ENCODE data around the gene RPS18. TPM values are rescaled to one million over a fixed set of nuclear protein-coding genes. Genes with fewer than 3 reads are reported as not detected.

RPS18 gene
- total RNA-seq, 1 experiment from 2014 or later = 7,996 TPM

DNA sequence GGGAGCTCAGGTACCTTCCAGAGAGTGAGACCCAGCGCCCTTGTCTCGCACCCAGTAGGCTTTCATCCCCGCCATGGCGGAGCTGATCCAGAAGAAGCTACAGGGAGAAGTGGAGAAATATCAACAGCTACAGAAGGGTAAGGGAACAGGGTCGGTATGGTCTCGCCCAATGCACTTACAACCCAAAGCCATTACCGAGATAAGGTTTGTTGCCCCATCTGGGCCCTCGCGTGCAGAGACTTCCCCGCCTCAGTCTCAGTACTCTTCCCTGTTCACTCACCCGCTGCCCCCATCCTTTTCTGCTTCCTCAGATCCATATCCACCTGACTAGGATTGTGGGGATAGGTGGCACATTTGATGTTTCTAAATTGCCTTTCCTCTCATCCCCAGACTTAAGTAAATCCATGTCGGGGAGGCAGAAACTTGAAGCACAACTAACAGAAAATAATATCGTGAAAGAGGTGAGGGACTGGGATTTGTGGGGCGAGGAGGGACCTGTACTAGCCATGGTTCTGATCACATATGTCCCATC, 18.0 kb downstream of the RPS18 start:
- peaks cover 25% of the 10 kb centered on the region; the same call in 1 of the 2 replicates for H3K36me3 ChIP-seq (ENCODE audit: insufficient read depth, low read length)
- H2AFZ ChIP-seq (ENCODE audit: low read length) = no peak overlapping the region; the same call in 1 of the 2 replicates
- peak overlapping the region; percentile 13; the same call in 1 of the 2 replicates for H3K27ac ChIP-seq (ENCODE audit: low read length)
- H3K4me2 ChIP-seq (ENCODE audit: low read depth, low read length, poor library complexity, severe bottlenecking) = peak overlapping the region; percentile 68
- H3K9ac ChIP-seq (ENCODE audit: low read length) = peak overlapping the region; percentile 88
- H3K79me2 ChIP-seq (ENCODE audit: low read length) = peaks cover 46% of the 10 kb centered on the region
- H3K9me3 ChIP-seq (ENCODE audit: low read length) = no peaks in the 10 kb centered on the region
- no peaks in the 10 kb centered on the region for H3K9me2 ChIP-seq (replicated peaks; ENCODE audit: insufficient read depth, low read length)
- no peaks in the 10 kb centered on the region for H3K27me3 ChIP-seq (ENCODE audit: low read length)
- H4K20me1 ChIP-seq (ENCODE audit: insufficient read depth, low read depth, low read length) = no peaks in the 10 kb centered on the region
- peaks cover 23% of the 10 kb centered on the region for H3K4me1 ChIP-seq (ENCODE audit: low read length)
- peak overlapping the region; percentile 88 for H3K4me3 ChIP-seq (ENCODE audit: low read length)
- no peak for DNase-seq

DNA sequence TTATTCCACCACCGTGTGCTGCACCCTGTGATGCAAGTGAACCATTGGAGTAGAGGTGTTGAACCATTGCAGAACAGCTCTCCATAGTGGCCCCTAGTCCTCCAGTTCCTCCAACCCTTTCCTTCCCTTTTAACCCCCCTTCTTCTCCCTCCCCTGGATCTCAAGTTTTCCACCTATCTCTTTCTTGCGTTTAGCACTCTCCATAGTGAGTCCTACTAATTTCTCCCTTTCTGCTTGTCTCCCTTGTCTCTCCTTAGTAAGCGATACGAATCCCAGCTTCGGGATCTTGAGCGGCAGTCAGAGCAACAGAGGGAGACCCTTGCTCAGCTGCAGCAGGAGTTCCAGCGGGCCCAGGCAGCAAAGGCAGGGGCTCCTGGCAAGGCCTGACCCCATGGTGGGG, 18.6 kb downstream of the RPS18 start:
- Histone ChIP-seq H3K4me2 (ENCODE audit: low read depth, low read length, poor library complexity, severe bottlenecking) (peak overlapping the region; percentile 68), H3K4me3 (ENCODE audit: low read length) (peak overlapping the region; percentile 88), H3K4me1 (ENCODE audit: low read length) (peaks cover 23% of the 10 kb centered on the region), H3K9me3 (ENCODE audit: low read length) (no peaks in the 10 kb centered on the region), H3K79me2 (ENCODE audit: low read length) (peaks cover 46% of the 10 kb centered on the region), H3K36me3 (ENCODE audit: insufficient read depth, low read length) (peaks cover 25% of the 10 kb centered on the region; the same call in 1 of the 2 replicates), H3K9ac (ENCODE audit: low read length) (peak overlapping the region; percentile 88), H4K20me1 (ENCODE audit: insufficient read depth, low read depth, low read length) (no peaks in the 10 kb centered on the region), H3K27me3 (ENCODE audit: low read length) (no peaks in the 10 kb centered on the region), H2AFZ (ENCODE audit: low read length) (no peak overlapping the region), H3K27ac (ENCODE audit: low read length) (no peak overlapping the region), H3K9me2 (replicated peaks; ENCODE audit: insufficient read depth, low read length) (no peaks in the 10 kb centered on the region)
- DNase-seq = no peak

DNA sequence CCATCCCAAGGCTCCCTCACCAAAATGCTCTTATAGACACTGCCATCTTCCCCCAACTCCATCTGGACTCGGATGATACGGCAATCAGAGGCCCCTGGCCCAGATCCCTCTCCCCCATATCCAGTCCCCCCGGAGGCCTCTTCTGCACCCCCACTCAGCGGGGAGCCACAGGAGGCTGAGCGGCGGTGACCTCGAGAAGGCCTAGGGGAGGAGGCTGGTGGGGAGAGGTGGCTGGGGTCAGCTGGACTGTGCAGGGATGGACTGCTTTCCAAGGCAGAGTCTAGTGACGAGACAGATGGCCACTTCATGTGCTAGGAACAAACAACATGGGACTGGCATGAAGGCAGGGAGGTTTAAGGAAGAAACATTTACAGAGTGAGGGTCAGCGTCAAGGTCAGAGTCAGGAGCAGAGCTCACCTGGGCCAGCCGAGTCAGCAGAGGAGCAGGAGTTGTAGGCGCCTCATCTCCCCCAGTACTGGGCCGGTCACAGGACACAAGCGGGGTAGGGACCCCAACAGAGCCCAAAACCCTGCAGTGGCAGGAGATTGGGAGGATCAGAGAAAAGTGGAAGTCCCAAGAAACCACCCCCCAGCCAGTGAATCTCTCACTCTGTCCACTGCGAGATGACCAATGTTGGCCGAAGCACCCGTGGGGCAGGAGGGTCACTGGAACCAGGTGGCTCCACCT, 21.3 kb downstream of the RPS18 start:
- H3K9ac ChIP-seq (ENCODE audit: low read length) = no peak overlapping the region
- DNase-seq = no peak

DNA sequence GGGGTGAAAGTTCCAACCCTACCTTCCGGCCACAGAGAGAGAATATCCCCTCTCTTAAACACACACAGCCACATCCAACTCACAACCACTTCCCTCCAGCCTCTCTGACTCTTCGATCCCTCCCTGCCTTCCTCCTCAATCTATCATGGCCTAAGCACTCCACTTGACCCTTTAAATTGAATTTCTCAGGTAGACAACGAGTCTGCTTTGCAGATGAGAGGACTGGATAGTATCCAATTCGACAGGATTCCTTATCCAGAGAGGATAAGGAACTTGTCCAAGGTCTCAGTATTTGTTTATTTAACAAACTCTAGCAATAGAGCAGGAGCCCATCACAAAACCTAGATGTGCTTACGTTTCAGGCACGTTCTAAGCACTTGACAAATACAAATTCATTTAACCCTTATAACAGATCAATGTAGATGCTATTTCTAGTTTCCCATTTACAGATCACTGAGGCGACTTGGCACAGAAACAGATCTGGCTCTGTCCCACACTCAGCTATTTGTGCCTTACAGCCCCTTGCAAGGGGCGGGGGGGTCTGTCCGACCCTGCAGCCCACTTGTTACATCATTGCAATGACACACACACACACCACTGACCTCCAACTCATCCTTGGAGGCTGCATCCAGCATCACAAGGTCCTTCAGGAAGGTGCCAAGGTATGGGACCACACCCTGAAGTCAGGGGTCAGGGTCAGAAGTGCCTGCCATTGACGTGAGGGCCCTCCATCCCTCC, 22.4 kb downstream of the RPS18 start:
- no peak overlapping the region for H3K27ac ChIP-seq (ENCODE audit: low read length)
- no peak overlapping the region for H3K4me2 ChIP-seq (ENCODE audit: low read depth, low read length, poor library complexity, severe bottlenecking)
- H3K9ac ChIP-seq (ENCODE audit: low read length) = no peak overlapping the region
- no peak overlapping the region for H3K4me3 ChIP-seq (ENCODE audit: low read length)
- H3K9me2 ChIP-seq (replicated peaks; ENCODE audit: insufficient read depth, low read length) = no peaks in the 10 kb centered on the region
- H4K20me1 ChIP-seq (ENCODE audit: insufficient read depth, low read depth, low read length) = no peaks in the 10 kb centered on the region
- peaks cover 36% of the 10 kb centered on the region for H3K79me2 ChIP-seq (ENCODE audit: low read length)
- no peak overlapping the region for H2AFZ ChIP-seq (ENCODE audit: low read length)
- H3K9me3 ChIP-seq (ENCODE audit: low read length) = no peaks in the 10 kb centered on the region
- DNase-seq = no peak
- H3K36me3 ChIP-seq (ENCODE audit: insufficient read depth, low read length) = peaks cover 10% of the 10 kb centered on the region; the same call in 1 of the 2 replicates
- H3K27me3 ChIP-seq (ENCODE audit: low read length) = no peaks in the 10 kb centered on the region
- peaks cover 26% of the 10 kb centered on the region for H3K4me1 ChIP-seq (ENCODE audit: low read length)

More for the DNA sequence above, 21.3 kb downstream of the RPS18 start:
- Histone ChIP-seq H3K9me2 (replicated peaks; ENCODE audit: insufficient read depth, low read length) (no peaks in the 10 kb centered on the region), H3K4me3 (ENCODE audit: low read length) (no peak overlapping the region), H3K36me3 (ENCODE audit: insufficient read depth, low read length) (peaks cover 10% of the 10 kb centered on the region; the same call in 1 of the 2 replicates), H2AFZ (ENCODE audit: low read length) (no peak overlapping the region), H3K4me2 (ENCODE audit: low read depth, low read length, poor library complexity, severe bottlenecking) (no peak overlapping the region), H3K79me2 (ENCODE audit: low read length) (peaks cover 44% of the 10 kb centered on the region), H3K4me1 (ENCODE audit: low read length) (peaks cover 27% of the 10 kb centered on the region), H3K27me3 (ENCODE audit: low read length) (no peaks in the 10 kb centered on the region), H3K9me3 (ENCODE audit: low read length) (no peaks in the 10 kb centered on the region), H3K27ac (ENCODE audit: low read length) (no peak overlapping the region), H4K20me1 (ENCODE audit: insufficient read depth, low read depth, low read length) (no peaks in the 10 kb centered on the region)

DNA sequence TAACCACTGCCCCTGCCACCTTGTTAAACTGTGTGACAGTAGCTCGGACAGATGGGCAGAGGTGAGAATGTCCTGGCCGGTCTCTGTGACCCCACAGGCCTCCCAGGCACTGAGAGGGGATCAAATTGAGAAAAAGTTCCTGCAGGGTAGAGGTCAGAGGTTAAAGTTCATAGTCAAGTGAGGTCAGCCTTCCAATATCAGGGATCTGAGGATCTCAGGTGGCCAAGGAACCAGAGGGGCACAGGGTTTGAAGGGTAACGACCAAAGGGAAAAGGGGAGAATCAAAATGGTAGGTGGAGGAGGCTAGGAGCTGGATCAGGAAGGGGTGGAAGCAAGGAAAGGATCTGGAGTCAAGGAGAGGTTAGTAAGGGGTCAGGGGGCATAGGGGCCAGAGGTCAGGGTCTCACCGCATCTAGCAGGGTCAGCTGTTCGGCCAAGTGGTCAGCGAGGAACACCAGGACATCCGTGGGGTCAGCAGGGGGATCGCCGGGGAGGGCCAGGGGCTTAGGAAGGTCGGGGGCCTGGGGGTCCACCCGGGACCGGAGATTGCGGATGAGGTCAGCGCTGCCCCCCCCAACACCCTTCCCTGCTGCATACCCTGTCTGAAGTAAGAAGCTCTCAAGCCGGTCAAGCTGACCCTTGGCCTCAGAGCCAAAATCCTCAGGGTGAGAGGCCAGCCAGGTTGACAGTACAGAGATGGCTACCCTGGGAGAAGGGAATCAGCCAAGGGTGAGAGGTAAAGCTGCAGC, 23.9 kb downstream of the RPS18 start:
- Histone ChIP-seq H3K9ac (ENCODE audit: low read length) (no peak overlapping the region), H3K27ac (ENCODE audit: low read length) (no peak overlapping the region), H3K4me1 (ENCODE audit: low read length) (peaks cover 27% of the 10 kb centered on the region), H4K20me1 (ENCODE audit: insufficient read depth, low read depth, low read length) (no peaks in the 10 kb centered on the region), H3K9me2 (replicated peaks; ENCODE audit: insufficient read depth, low read length) (no peaks in the 10 kb centered on the region), H2AFZ (ENCODE audit: low read length) (no peak overlapping the region), H3K79me2 (ENCODE audit: low read length) (peaks cover 27% of the 10 kb centered on the region), H3K9me3 (ENCODE audit: low read length) (no peaks in the 10 kb centered on the region), H3K4me2 (ENCODE audit: low read depth, low read length, poor library complexity, severe bottlenecking) (no peak overlapping the region), H3K27me3 (ENCODE audit: low read length) (no peaks in the 10 kb centered on the region), H3K4me3 (ENCODE audit: low read length) (no peak overlapping the region), H3K36me3 (ENCODE audit: insufficient read depth, low read length) (peaks cover 9% of the 10 kb centered on the region; the same call in 1 of the 2 replicates)
- DNase-seq = no peak

DNA sequence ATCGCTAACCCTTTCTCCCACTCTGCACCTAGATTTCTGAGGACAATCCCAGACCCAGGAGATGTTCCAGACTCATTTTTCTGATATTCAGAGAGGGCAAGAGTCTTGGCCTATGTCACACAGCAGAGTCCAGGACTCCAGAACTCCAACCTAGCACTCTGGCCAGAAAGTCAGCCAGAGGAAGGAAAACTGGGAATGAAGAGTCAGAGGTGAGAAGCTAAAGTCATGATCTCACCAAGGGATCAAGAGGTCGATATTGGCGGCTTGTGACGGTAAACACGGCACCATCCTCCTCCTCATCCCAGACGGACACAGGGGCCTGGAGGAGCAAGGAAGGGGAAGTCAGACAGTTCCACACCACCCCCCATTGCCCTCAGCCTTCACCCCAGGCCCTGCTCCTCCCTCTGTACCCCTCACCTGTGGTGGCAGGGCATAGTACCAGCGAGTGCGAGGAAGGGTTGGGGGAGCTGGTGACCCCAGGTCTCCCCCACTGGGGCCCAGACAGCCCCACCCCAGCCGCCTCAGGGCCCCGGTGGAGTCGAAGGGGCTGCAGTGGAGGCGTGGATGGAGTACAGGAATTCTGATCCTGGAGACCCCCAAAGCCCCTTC, 25.0 kb downstream of the RPS18 start:
- Histone ChIP-seq H3K36me3 (ENCODE audit: insufficient read depth, low read length) (peaks cover 3% of the 10 kb centered on the region; the same call in 1 of the 2 replicates), H3K9me3 (ENCODE audit: low read length) (no peaks in the 10 kb centered on the region), H3K27me3 (ENCODE audit: low read length) (no peaks in the 10 kb centered on the region), H3K27ac (ENCODE audit: low read length) (peak overlapping the region; percentile 92), H3K9ac (ENCODE audit: low read length) (peak overlapping the region; percentile 84), H3K79me2 (ENCODE audit: low read length) (peaks cover 19% of the 10 kb centered on the region), H3K4me1 (ENCODE audit: low read length) (peaks cover 20% of the 10 kb centered on the region), H3K9me2 (replicated peaks; ENCODE audit: insufficient read depth, low read length) (no peaks in the 10 kb centered on the region), H3K4me3 (ENCODE audit: low read length) (peak overlapping the region; percentile 74), H2AFZ (ENCODE audit: low read length) (no peak overlapping the region; the same call in 1 of the 2 replicates), H4K20me1 (ENCODE audit: insufficient read depth, low read depth, low read length) (no peaks in the 10 kb centered on the region), H3K4me2 (ENCODE audit: low read depth, low read length, poor library complexity, severe bottlenecking) (peak overlapping the region; percentile 79)
- no peak for DNase-seq

DNA sequence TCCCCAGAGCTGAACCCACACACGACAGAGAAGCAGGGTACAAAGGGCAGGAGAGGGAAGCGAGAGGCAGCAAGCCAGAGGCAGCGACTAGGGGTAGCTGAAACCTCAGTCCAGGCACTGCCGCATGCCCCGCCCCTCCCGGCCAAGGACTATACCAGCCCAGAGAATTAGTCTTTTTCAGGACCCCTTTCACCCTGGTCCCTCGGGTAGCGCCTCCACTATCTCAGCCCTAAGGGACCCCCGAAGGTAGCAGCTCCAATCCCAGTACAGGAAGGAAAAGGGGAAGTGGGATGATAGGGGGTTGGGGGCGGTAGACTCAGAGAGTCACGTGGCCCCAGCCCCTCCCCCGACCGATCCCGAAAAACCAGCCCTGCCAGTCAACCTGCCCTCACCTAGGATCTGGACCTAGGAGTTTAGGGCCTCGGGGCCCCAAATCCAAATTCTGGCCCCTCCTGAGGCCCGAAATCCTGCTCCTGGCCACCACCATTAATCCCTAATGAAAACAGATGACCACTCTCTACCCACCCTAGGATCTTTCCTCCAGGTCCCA, 25.6 kb downstream of the RPS18 start:
- Histone ChIP-seq H3K4me3 (ENCODE audit: low read length) (peak overlapping the region; percentile 74), H3K4me1 (ENCODE audit: low read length) (peaks cover 20% of the 10 kb centered on the region), H3K4me2 (ENCODE audit: low read depth, low read length, poor library complexity, severe bottlenecking) (peak overlapping the region; percentile 79), H3K9me3 (ENCODE audit: low read length) (no peaks in the 10 kb centered on the region), H2AFZ (ENCODE audit: low read length) (peak overlapping the region; percentile 24; the same call in 1 of the 2 replicates), H3K27me3 (ENCODE audit: low read length) (no peaks in the 10 kb centered on the region), H3K36me3 (ENCODE audit: insufficient read depth, low read length) (peaks cover 3% of the 10 kb centered on the region; the same call in 1 of the 2 replicates), H3K27ac (ENCODE audit: low read length) (peak overlapping the region; percentile 92), H3K79me2 (ENCODE audit: low read length) (peaks cover 19% of the 10 kb centered on the region), H4K20me1 (ENCODE audit: insufficient read depth, low read depth, low read length) (no peaks in the 10 kb centered on the region), H3K9me2 (replicated peaks; ENCODE audit: insufficient read depth, low read length) (no peaks in the 10 kb centered on the region), H3K9ac (ENCODE audit: low read length) (peak overlapping the region; percentile 84)
- peak; percentile 72 for DNase-seq

Measured in Karpas-422 (cell line).